ENCODE results near the gene DHX38.

Gene DHX38

GRCh38 chr16:72083778-72084404 is 9.8 kb upstream of the DHX38 start:
- no peak for DNase-seq (ENCODE audit: low read depth)

GRCh38 chr16:72084445-72084844 is 9.2 kb upstream of the DHX38 start:
- no peak for DNase-seq (ENCODE audit: low read depth)

GRCh38 chr16:72085002-72085401 is 8.6 kb upstream of the DHX38 start:
- no peak for DNase-seq (ENCODE audit: low read depth)

GRCh38 chr16:72091217-72091616 is 2.4 kb upstream of the DHX38 start:
- DNase-seq (ENCODE audit: low read depth), result no peak

GRCh38 chr16:72092832-72093447 is 707 bp upstream of the DHX38 start:
- DNase-seq (ENCODE audit: low read depth), result no peak

GRCh38 chr16:72094266-72094610 is 591 bp downstream of the DHX38 start:
- DNase-seq (ENCODE audit: low read depth), result peak; percentile 26

- no peak for DNase-seq (ENCODE audit: low read depth)
Measured at GRCh38 chr16:72098936-72099335, 5.3 kb downstream of the DHX38 start.

GRCh38 chr16:72099377-72099818 is 5.8 kb downstream of the DHX38 start:
- no peak for DNase-seq (ENCODE audit: low read depth)

GRCh38 chr16:72101195-72101594 is 7.5 kb downstream of the DHX38 start:
- no peak for DNase-seq (ENCODE audit: low read depth)

- DNase-seq (ENCODE audit: low read depth), result no peak
Measured at GRCh38 chr16:72104905-72105304, 11.3 kb downstream of the DHX38 start.

GRCh38 chr16:72105978-72106377 is 12.3 kb downstream of the DHX38 start:
- DNase-seq (ENCODE audit: low read depth), result no peak

GRCh38 chr16:72107371-72107770 is 13.7 kb downstream of the DHX38 start:
- DNase-seq (ENCODE audit: low read depth), result no peak

- no peak for DNase-seq (ENCODE audit: low read depth)
Measured at GRCh38 chr16:72108353-72109102, 14.9 kb downstream of the DHX38 start.

- DNase-seq (ENCODE audit: low read depth), result no peak
Measured at GRCh38 chr16:72109300-72109699, 15.7 kb downstream of the DHX38 start.

GRCh38 chr16:72109966-72110530 is 16.4 kb downstream of the DHX38 start:
- no peak for DNase-seq (ENCODE audit: low read depth)

GRCh38 chr16:72110662-72111615 is 17.3 kb downstream of the DHX38 start:
- no peak for DNase-seq (ENCODE audit: low read depth)

- DNase-seq (ENCODE audit: low read depth), result no peak
Measured at GRCh38 chr16:72111657-72112451, 18.2 kb downstream of the DHX38 start.

- DNase-seq (ENCODE audit: low read depth), result no peak
Measured at GRCh38 chr16:72112452-72112792, 18.8 kb downstream of the DHX38 start.

GRCh38 chr16:72112906-72113615 is 19.4 kb downstream of the DHX38 start:
- DNase-seq (ENCODE audit: low read depth), result no peak

GRCh38 chr16:72113616-72113945 is 19.9 kb downstream of the DHX38 start:
- no peak for DNase-seq (ENCODE audit: low read depth)

- DNase-seq (ENCODE audit: low read depth), result no peak
Measured at GRCh38 chr16:72120026-72120425, 26.4 kb downstream of the DHX38 start.

Measured in stimulated activated CD8-positive, alpha-beta memory T cell treated with anti-CD3 and anti-CD28 coated beads, Interleukin-12 subunit alpha, Interleukin-12 subunit beta, amount 100 ng/mL, for 4 hours (primary cell).